Osteocyte (in vitro differentiated cells): ENCODE data around the gene FAM47B. TPM values are rescaled to one million over a fixed set of nuclear protein-coding genes. Genes with fewer than 3 reads are reported as not detected.
A peak's percentile ranks its signal among the peaks of the same experiment; 100 is the strongest.

ENCODE experiments used
- DNase-seq: peaks from one replicate; pipeline ENCODE4 v3.0.0; 2021; ENCODE audit warnings: mixed read lengths; ENCODE audit not compliant: unreplicated experiment; ENCODE audit errors: extremely low spot score
- H3K27ac Mint-ChIP-seq: one replicate; pipeline ENCODE4 v1.8.0; 2021; ENCODE audit warnings: mild to moderate bottlenecking, mixed read lengths; ENCODE audit not compliant: unreplicated experiment
- H3K27me3 Mint-ChIP-seq: one replicate; pipeline ENCODE4 v1.8.0; 2021; ENCODE audit warnings: mixed read lengths; ENCODE audit not compliant: unreplicated experiment
- H3K36me3 Mint-ChIP-seq: one replicate; pipeline ENCODE4 v1.8.0; 2021; ENCODE audit warnings: mixed read lengths; ENCODE audit not compliant: unreplicated experiment
- H3K4me1 Mint-ChIP-seq: one replicate; pipeline ENCODE4 v1.8.0; 2021; ENCODE audit warnings: mixed read lengths; ENCODE audit not compliant: unreplicated experiment
- H3K4me3 Mint-ChIP-seq: one replicate; pipeline ENCODE4 v1.8.0; 2021; ENCODE audit warnings: mild to moderate bottlenecking, moderate library complexity, mixed read lengths; ENCODE audit not compliant: unreplicated experiment
- H3K9me3 Mint-ChIP-seq: one replicate; pipeline ENCODE4 v1.8.0; 2021; ENCODE audit warnings: mixed read lengths; ENCODE audit not compliant: unreplicated experiment
- total RNA-seq: library from RNA; stranded (reverse); gene quantifications from 2 replicates; pipeline ENCODE4 v1.2.1, GENCODE V29; 2021
- TF ChIP-seq, protein P1 (sequence below): fragments of 200-600 bp; sonication (generic); IDR thresholded peaks from 2 replicates; pipeline ENCODE4 v1.5.0; 2021; ENCODE audit warnings: antibody characterized with exemption, mild to moderate bottlenecking, moderate library complexity

Gene FAM47B
- total RNA-seq, 1 donor from 2014 or later = not detected

DNA sequence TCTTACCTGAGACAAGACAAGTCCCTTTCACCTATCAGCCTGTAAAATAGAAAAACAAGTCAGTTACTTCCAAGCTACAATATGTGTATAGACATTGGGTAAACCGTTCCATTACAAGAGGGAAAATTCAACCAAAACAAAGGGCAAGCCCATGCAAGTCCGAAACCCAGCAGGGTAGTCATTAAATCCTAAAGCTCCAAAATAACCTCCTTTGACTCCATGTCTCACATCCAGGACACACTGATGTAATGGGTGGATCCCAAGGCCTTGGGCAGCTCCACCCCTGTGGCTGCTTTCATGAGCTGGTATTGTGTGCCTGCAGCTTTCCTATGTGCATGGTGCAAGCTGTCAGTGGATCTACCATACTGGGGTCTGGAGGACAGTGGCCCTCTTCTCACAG is 14.7 kb upstream of the FAM47B start:
- Mint-ChIP-seq H3K9me3 (no peaks in the 10 kb centered on the region), H3K4me3 (no peak overlapping the region), H3K27ac (no peak overlapping the region), H3K27me3 (peaks cover 17% of the 10 kb centered on the region), H3K36me3 (no peaks in the 10 kb centered on the region), H3K4me1 (peaks cover 3% of the 10 kb centered on the region)
- no peak for DNase-seq
- TF ChIP-seq, protein P1, sequence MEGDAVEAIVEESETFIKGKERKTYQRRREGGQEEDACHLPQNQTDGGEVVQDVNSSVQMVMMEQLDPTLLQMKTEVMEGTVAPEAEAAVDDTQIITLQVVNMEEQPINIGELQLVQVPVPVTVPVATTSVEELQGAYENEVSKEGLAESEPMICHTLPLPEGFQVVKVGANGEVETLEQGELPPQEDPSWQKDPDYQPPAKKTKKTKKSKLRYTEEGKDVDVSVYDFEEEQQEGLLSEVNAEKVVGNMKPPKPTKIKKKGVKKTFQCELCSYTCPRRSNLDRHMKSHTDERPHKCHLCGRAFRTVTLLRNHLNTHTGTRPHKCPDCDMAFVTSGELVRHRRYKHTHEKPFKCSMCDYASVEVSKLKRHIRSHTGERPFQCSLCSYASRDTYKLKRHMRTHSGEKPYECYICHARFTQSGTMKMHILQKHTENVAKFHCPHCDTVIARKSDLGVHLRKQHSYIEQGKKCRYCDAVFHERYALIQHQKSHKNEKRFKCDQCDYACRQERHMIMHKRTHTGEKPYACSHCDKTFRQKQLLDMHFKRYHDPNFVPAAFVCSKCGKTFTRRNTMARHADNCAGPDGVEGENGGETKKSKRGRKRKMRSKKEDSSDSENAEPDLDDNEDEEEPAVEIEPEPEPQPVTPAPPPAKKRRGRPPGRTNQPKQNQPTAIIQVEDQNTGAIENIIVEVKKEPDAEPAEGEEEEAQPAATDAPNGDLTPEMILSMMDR = no peak

DNA sequence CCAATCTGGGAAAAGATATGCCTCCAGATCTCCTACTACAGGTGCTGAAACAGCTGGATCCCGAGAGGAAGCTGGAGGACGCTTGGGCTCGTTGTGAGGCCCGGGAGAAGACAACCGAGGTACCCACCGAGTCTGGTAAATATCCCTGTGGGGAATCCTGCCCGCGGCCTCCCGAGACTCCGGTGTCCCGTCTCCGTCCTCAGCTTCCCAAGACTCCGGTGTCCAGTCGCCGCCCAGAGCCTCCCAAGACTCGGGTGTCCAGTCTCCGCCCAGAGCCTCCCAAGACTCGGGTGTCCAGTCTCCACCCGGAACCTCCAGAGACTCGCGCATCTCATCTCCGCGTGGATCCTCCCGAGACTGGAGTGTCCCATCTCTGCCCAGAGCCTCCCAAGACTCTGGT is 639 bp downstream of the FAM47B start:
- H3K27ac Mint-ChIP-seq = no peak overlapping the region
- no peaks in the 10 kb centered on the region for H3K9me3 Mint-ChIP-seq
- H3K27me3 Mint-ChIP-seq = peaks cover 3% of the 10 kb centered on the region
- H3K36me3 Mint-ChIP-seq = no peaks in the 10 kb centered on the region
- TF ChIP-seq, protein P1 = no peak
- H3K4me3 Mint-ChIP-seq = no peak overlapping the region
- H3K4me1 Mint-ChIP-seq = no peaks in the 10 kb centered on the region
- DNase-seq = no peak

DNA sequence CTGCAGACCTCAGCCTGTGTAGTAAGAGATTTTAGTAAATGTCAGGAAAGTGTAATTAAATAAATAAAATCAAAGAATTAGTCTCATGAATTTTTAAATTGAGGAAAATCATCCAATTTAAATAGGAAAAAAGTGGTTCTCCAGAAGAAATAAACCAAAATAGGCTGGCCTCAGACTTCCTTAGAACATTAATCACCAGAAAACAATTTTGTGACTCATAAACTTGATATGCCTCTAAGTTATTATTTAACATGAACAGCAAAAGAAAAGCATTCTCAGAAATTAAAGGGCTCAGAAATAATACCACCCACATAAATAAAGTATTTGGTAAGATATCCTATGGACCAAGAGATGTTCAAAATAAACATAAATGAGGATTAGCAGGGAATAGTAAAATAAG is 14.3 kb downstream of the FAM47B start:
- H3K27me3 Mint-ChIP-seq = no peaks in the 10 kb centered on the region
- DNase-seq = no peak
- TF ChIP-seq, protein P1 = no peak
- no peaks in the 10 kb centered on the region for H3K36me3 Mint-ChIP-seq
- peak overlapping the region; percentile 73 for H3K27ac Mint-ChIP-seq
- H3K4me3 Mint-ChIP-seq = no peak overlapping the region
- H3K4me1 Mint-ChIP-seq = peaks cover 22% of the 10 kb centered on the region
- H3K9me3 Mint-ChIP-seq = peaks cover 14% of the 10 kb centered on the region

DNA sequence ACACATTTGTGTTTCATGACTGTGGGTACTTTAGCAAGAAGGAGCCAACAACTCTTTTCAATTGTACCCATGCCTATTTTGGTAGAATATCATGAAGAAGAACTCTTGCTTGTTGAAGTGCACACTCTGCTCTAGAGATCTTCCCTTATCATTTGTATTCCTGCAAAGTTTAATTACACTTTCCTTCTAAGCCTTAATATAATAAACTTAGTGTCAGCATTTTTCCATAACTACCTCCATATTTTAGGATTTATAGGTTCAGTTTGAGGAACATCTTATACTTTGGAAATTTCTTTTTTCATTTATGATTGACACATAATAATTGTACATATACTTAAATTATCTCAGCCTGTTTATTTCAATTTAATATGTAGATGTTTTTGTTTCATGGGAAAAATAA is 19.1 kb downstream of the FAM47B start:
- Mint-ChIP-seq H3K4me1 (peaks cover 23% of the 10 kb centered on the region), H3K27me3 (no peaks in the 10 kb centered on the region), H3K36me3 (no peaks in the 10 kb centered on the region), H3K4me3 (no peak overlapping the region), H3K9me3 (no peaks in the 10 kb centered on the region), H3K27ac (no peak overlapping the region)
- TF ChIP-seq, protein P1 = no peak
- DNase-seq = no peak

DNA sequence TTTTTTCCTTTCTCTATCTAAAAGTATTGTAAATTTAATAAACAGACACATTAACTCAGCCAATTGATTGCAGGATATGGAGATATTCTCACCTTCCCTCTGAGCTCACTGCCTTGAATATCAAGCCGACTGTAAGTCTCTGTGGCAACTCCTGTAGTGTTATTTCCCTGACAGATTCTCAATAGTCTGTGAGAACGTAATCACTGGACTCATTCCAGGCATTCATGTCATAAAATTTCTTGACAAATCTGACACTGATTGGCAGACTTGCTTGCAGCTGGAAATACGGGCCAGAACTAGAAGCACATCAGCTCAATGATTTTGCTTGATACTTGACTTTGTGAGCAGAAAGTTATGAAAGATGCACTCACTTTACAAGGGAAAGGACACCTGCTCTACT is 29.6 kb downstream of the FAM47B start:
- H3K27ac Mint-ChIP-seq = no peak overlapping the region
- H3K27me3 Mint-ChIP-seq = peaks cover 25% of the 10 kb centered on the region
- H3K36me3 Mint-ChIP-seq = no peaks in the 10 kb centered on the region
- no peak for DNase-seq
- no peak overlapping the region for H3K4me3 Mint-ChIP-seq
- H3K9me3 Mint-ChIP-seq = no peaks in the 10 kb centered on the region
- H3K4me1 Mint-ChIP-seq = no peaks in the 10 kb centered on the region
- TF ChIP-seq, protein P1 = no peak
